MCF 10A (cell line): ENCODE data around the gene THSD7B. TPM values are rescaled to one million over a fixed set of nuclear protein-coding genes. Genes with fewer than 3 reads are reported as not detected.
"Not testable (repeated sequence)": the region's sequence is repeated elsewhere in the genome, so short reads cannot be mapped to it uniquely, and the experiment has no call there.

Experiments
- BruUV-seq: library from RNA; stranded (reverse); fragments of 400-500 nt; replicated peaks from 2 replicates; lab custom pipeline; 2021; lab: Mats Ljungman, UMichigan
- CTCF ChIA-PET: fragments of 300-600 bp; sonication (Branson Sonifier 250); formaldehyde crosslinking; extraction: SDS; loops from one replicate; lab custom pipeline; 2021; ENCODE audit warnings: antibody characterized with exemption, inconsistent platforms; lab: Yijun Ruan, JAX
- POLR2A ChIA-PET: fragments of 300-600, 350-650 bp; sonication (Branson Sonifier 250); formaldehyde crosslinking; extraction: SDS; loops from one replicate; lab custom pipeline; 2020; ENCODE audit warnings: antibody characterized with exemption, inconsistent platforms; lab: Yijun Ruan, JAX
- DNase-seq: peaks from one replicate; pipeline ENCODE4 v3.0.0-alpha.2; 2018; ENCODE audit not compliant: unreplicated experiment
- H3K27ac Mint-ChIP-seq: one replicate; pipeline ENCODE4 v1.8.0; 2022; ENCODE audit warnings: mild to moderate bottlenecking, low read depth, mixed read lengths; ENCODE audit not compliant: unreplicated experiment
- H3K27me3 Mint-ChIP-seq: one replicate; pipeline ENCODE4 v1.8.0; 2022; ENCODE audit warnings: mixed read lengths; ENCODE audit not compliant: insufficient read depth, unreplicated experiment
- H3K36me3 Mint-ChIP-seq: one replicate; pipeline ENCODE4 v1.8.0; 2022; ENCODE audit warnings: mild to moderate bottlenecking, moderate library complexity, mixed read lengths; ENCODE audit not compliant: insufficient read depth, unreplicated experiment
- H3K4me1 Mint-ChIP-seq: one replicate; pipeline ENCODE4 v1.8.0; 2022; ENCODE audit warnings: mixed read lengths; ENCODE audit not compliant: insufficient read depth, unreplicated experiment
- H3K4me3 Mint-ChIP-seq: one replicate; pipeline ENCODE4 v1.8.0; 2022; ENCODE audit warnings: mild to moderate bottlenecking, moderate library complexity, mixed read lengths; ENCODE audit not compliant: unreplicated experiment
- H3K9me3 Mint-ChIP-seq: one replicate; pipeline ENCODE4 v1.8.0; 2022; ENCODE audit warnings: mixed read lengths; ENCODE audit not compliant: unreplicated experiment
- intact Hi-C: fragments of 100-400 bp; cut with micrococcal nuclease; formaldehyde crosslinking; loops from 2 replicates; pipeline ENCODE4 v1.14.1; 2022
- total RNA-seq: library from RNA; stranded (reverse); gene quantifications from 2 replicates; pipeline ENCODE4 v1.2.3, GENCODE V29; 2022
- TF ChIP-seq, protein P1 (sequence below): fragments of 200-600 bp; IDR thresholded peaks from one replicate; pipeline ENCODE4 v1.8.0; 2022; ENCODE audit warnings: antibody characterized with exemption, mild to moderate bottlenecking; ENCODE audit not compliant: unreplicated experiment

Gene THSD7B
- total RNA-seq, 1 experiment from 2014 or later, result not detected

GRCh38 chr2:136751406-136751805, 13.9 kb upstream of the THSD7B start:
- Mint-ChIP-seq H3K27ac (no peak overlapping the region), H3K4me3 (no peak overlapping the region), H3K4me1 (no peaks in the 10 kb centered on the region), H3K36me3 (no peaks in the 10 kb centered on the region), H3K9me3 (peaks cover 8% of the 10 kb centered on the region), H3K27me3 (no peaks in the 10 kb centered on the region)
- no peak for DNase-seq
- intact Hi-C loops, result no loop called here
- ChIA-PET CTCF (no interaction called here), POLR2A (no interaction called here)
- TF ChIP-seq, protein P1, sequence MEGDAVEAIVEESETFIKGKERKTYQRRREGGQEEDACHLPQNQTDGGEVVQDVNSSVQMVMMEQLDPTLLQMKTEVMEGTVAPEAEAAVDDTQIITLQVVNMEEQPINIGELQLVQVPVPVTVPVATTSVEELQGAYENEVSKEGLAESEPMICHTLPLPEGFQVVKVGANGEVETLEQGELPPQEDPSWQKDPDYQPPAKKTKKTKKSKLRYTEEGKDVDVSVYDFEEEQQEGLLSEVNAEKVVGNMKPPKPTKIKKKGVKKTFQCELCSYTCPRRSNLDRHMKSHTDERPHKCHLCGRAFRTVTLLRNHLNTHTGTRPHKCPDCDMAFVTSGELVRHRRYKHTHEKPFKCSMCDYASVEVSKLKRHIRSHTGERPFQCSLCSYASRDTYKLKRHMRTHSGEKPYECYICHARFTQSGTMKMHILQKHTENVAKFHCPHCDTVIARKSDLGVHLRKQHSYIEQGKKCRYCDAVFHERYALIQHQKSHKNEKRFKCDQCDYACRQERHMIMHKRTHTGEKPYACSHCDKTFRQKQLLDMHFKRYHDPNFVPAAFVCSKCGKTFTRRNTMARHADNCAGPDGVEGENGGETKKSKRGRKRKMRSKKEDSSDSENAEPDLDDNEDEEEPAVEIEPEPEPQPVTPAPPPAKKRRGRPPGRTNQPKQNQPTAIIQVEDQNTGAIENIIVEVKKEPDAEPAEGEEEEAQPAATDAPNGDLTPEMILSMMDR, result no peak
- BruUV-seq, result no TSS peak

DNA sequence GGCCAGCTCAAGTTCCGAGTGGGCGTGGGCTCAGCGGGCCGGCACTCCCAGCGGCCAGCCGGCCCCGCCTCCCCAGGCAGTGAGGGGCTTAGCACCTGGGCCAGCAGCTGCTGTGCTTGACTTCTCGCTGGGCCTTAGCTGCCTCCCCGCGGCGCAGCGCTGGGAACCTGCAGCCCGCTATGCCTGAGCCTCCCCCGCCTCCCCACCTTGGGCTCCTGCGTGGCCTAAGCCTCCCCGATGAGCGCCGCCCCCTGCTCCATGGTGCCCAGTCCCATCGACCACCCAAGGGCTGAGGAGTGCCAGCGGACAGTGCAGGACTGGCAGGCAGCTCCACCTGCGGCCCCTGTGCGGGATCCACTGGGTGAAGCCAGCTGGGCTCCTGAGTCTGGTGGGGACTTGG, 6.8 kb upstream of the THSD7B start:
- peaks cover 11% of the 10 kb centered on the region for H3K27me3 Mint-ChIP-seq
- DNase-seq, H3K27ac Mint-ChIP-seq, H3K4me1 Mint-ChIP-seq, H3K36me3 Mint-ChIP-seq, POLR2A ChIA-PET, H3K4me3 Mint-ChIP-seq, intact Hi-C loops, CTCF ChIA-PET, BruUV-seq: not testable (repeated sequence)
- peaks cover 33% of the 10 kb centered on the region for H3K9me3 Mint-ChIP-seq

DNA sequence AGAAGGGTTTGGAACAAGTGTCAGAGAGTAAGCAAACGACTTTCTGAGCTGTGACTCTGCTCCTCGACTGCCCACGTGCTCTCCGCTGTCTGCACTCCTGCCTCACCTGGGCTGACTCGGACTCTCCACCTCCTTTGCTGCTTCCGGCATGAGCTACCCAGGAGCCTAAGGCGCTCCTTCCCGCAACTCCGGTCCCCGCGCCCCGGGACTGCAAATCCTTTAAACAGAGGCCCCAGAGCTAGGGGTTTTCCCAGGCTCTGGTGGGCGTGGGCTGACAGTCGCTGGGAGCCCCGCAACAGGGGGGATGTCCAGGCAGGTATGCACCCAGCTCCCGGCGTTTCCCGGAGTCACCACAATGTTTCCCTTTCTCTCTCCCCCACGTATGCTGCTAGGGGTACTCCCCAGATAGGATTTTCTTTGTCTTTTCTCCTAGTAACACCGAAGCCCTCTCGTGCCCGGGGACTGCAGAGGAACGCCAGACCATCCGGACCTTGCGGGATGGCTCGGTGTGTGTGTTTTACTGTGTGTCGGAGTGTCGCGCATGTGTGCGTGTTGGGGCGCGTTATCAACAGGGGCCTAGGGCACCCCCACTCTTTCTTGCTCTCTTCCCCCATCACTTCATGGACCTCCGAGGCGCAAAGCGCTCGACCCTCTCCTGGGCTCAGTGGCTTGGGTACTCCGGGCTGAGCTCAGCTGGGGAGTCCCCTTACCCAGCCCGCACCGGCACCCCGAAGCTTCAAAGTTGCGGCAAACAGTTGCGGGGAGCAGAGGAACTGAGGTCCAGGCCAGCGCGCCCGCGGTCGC, 691 bp upstream of the THSD7B start:
- ChIA-PET CTCF (interaction anchor here (0.7 kb wide), 1 partner anchor 27 kb away, joined by 5 read pairs; no protein-coding TSS in a partner anchor), POLR2A (no interaction called here)
- TF ChIP-seq, protein P1, result no peak
- DNase-seq, result no peak
- peaks cover 62% of the 10 kb centered on the region for H3K27me3 Mint-ChIP-seq
- no peaks in the 10 kb centered on the region for H3K4me1 Mint-ChIP-seq
- H3K9me3 Mint-ChIP-seq, result peaks cover 12% of the 10 kb centered on the region
- H3K27ac Mint-ChIP-seq, result no peak overlapping the region
- intact Hi-C loops, result loop anchor here (5.0 kb wide), 1 partner anchor 438 kb away; no protein-coding TSS in a partner anchor
- no peak overlapping the region for H3K4me3 Mint-ChIP-seq
- BruUV-seq, result no TSS peak
- H3K36me3 Mint-ChIP-seq, result no peaks in the 10 kb centered on the region

DNA sequence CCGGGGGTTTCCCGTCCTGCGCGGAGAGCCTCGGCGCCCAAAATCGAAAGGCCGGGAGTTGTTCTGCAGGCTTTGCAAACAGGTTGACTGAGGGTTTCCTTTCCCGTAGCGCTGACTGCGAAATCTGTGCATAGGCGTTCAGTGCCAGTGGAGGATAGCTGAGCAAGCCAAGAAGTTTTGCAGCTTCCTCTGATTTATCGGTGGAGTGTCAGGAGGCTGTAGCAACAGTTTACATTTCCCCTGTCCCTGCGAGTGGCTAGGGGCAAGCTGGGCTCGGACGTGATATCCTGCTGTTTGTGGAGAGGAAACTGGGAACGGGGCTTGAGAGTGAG, 694 bp downstream of the THSD7B start:
- no TSS peak for BruUV-seq
- TF ChIP-seq, protein P1, result no peak
- intact Hi-C loops, result loop anchor here (5.0 kb wide), 1 partner anchor 436 kb away; no protein-coding TSS in a partner anchor
- H3K27ac Mint-ChIP-seq, result no peak overlapping the region
- H3K27me3 Mint-ChIP-seq, result peaks cover 76% of the 10 kb centered on the region
- ChIA-PET POLR2A (interaction anchor here (1.0 kb wide), 1 partner anchor 17 kb away, joined by 3 read pairs; no protein-coding TSS in a partner anchor), CTCF (interaction anchor here (0.5 to 0.6 kb wide), 2 partner anchors 29 to 65 kb away, joined by 3 read pairs; no protein-coding TSS in a partner anchor)
- H3K4me1 Mint-ChIP-seq, result no peaks in the 10 kb centered on the region
- peaks cover 7% of the 10 kb centered on the region for H3K9me3 Mint-ChIP-seq
- no peak overlapping the region for H3K4me3 Mint-ChIP-seq
- no peak for DNase-seq
- H3K36me3 Mint-ChIP-seq, result no peaks in the 10 kb centered on the region
